OCI-LY7 (cell line): Measurements from ENCODE around the gene PCDHGA1. TPM values are rescaled to one million over a fixed set of nuclear protein-coding genes. Genes with fewer than 3 reads are reported as not detected.

Source experiments
- BruUV-seq: library from RNA; stranded (reverse); fragments of 400-500 nt; replicated peaks from 2 replicates; lab custom pipeline; 2021; lab: Mats Ljungman, UMichigan
- CTCF ChIA-PET: fragments of 300-600 bp; sonication (Branson Sonifier 250); formaldehyde crosslinking; loops from one replicate; lab custom pipeline; 2022; ENCODE audit warnings: antibody characterized with exemption; ENCODE audit not compliant: unreplicated experiment; lab: Charles Lee
- POLR2A ChIA-PET: fragments of 300-600 bp; sonication (Branson Sonifier 250); formaldehyde crosslinking; loops from one replicate; lab custom pipeline; 2022; ENCODE audit warnings: antibody characterized with exemption; lab: Charles Lee
- DNase-seq: peaks from one replicate; pipeline ENCODE4 v3.0.0-alpha.2; 2015; ENCODE audit warnings: low spot score
- H2AFZ ChIP-seq: fragments of 200-600 bp; sonication (generic), shearing (Covaris generic); 2 replicates; pipeline ENCODE4 v1.6.1; 2014; ENCODE audit warnings: mild to moderate bottlenecking, antibody characterized with exemption, low read length, moderate library complexity
- H3K27ac ChIP-seq: fragments of 200-600 bp; sonication (generic); 2 replicates; pipeline ENCODE4 v1.5.1; 2014; ENCODE audit warnings: mixed run types, low read depth, mild to moderate bottlenecking, moderate library complexity, low read length, inconsistent platforms; ENCODE audit not compliant: poor library complexity, severe bottlenecking
- H3K36me3 ChIP-seq: fragments of 200-600 bp; sonication (generic); 2 replicates; pipeline ENCODE4 v1.6.1; 2014; ENCODE audit warnings: mild to moderate bottlenecking, antibody characterized with exemption, low read length, moderate library complexity, mixed read lengths; ENCODE audit not compliant: insufficient read depth
- H3K4me1 ChIP-seq: fragments of 200-600 bp; sonication (generic); 2 replicates; pipeline ENCODE4 v1.5.1; 2014; ENCODE audit warnings: mild to moderate bottlenecking, low read length; ENCODE audit not compliant: insufficient read depth, poor library complexity, severe bottlenecking
- H3K4me2 ChIP-seq: fragments of 200-600 bp; sonication (generic); 2 replicates; pipeline ENCODE4 v1.6.1; 2014; ENCODE audit warnings: mild to moderate bottlenecking, low read length
- H3K4me3 ChIP-seq: fragments of 200-600 bp; sonication (generic); 2 replicates; pipeline ENCODE4 v1.5.1; 2014; ENCODE audit warnings: mild to moderate bottlenecking, low read depth, low read length; ENCODE audit not compliant: poor library complexity, severe bottlenecking
- H3K79me2 ChIP-seq: fragments of 200-600 bp; sonication (generic); 2 replicates; pipeline ENCODE4 v1.6.1; 2016; ENCODE audit warnings: low read depth, mild to moderate bottlenecking, low read length, moderate library complexity, mixed read lengths; ENCODE audit not compliant: insufficient read depth
- H3K9me2 ChIP-seq: fragments of 200-600 bp; sonication (generic); 2 replicates; pipeline ENCODE4 v1.6.1; 2016; ENCODE audit warnings: mild to moderate bottlenecking, low read length, mixed read lengths; ENCODE audit not compliant: insufficient read depth
- H3K9me3 ChIP-seq: fragments of 200-600 bp; sonication (generic); 2 replicates; pipeline ENCODE4 v1.6.1; 2014; ENCODE audit warnings: mild to moderate bottlenecking, mixed run types, low read length, mixed read lengths
- H4K20me1 ChIP-seq: fragments of 200-600 bp; sonication (generic); 2 replicates; pipeline ENCODE4 v1.6.1; 2014; ENCODE audit warnings: mild to moderate bottlenecking, antibody characterized with exemption, low read length, moderate library complexity, mixed read lengths; ENCODE audit not compliant: insufficient read depth
- CTCF ChIP-seq: fragments of 200-600 bp; sonication (generic); conservative IDR thresholded peaks from 2 replicates; pipeline ENCODE4 v1.5.1; 2014; ENCODE audit warnings: mild to moderate bottlenecking, antibody characterized with exemption, low read length, moderate library complexity, mixed read lengths
- EZH2phosphoT487 ChIP-seq: fragments of 200-600 bp; sonication (generic); IDR thresholded peaks from 2 replicates; pipeline ENCODE4 v1.6.1; 2018; ENCODE audit warnings: low read depth, borderline replicate concordance, mild to moderate bottlenecking, mixed run types, antibody characterized with exemption, low read length, moderate library complexity, mixed read lengths
- intact Hi-C: fragments of 100-400 bp; cut with micrococcal nuclease; formaldehyde crosslinking; loops from one replicate; pipeline ENCODE4 v1.10.0; 2022; ENCODE audit not compliant: unreplicated experiment
- total RNA-seq, 2 experiments: library from RNA; depleted of rRNA in 1 of 2; stranded (reverse); fragments of >200 nt in 1 of 2; shearing (Covaris generic) in 1 of 2; gene quantifications; 2 replicates each; pipeline ENCODE4 v1.2.3, GENCODE V29; 2014 to 2022

Gene PCDHGA1
- total RNA-seq, 2 experiments from 2014 or later, result 1.3 to 1.9 TPM

- H4K20me1 ChIP-seq, result 0 out of 2 replicates have a peak, but pooled peaks cover 6% of the 10 kb centered on the region
- no peaks in the 10 kb centered on the region for H3K9me2 ChIP-seq
- no peak for DNase-seq
- CTCF ChIA-PET, result interaction anchor here (1.3 kb wide), 1 partner anchor 10 kb away, joined by 4 read pairs; the partner anchor contains the start of gene PCDHGC3
- H3K4me3 ChIP-seq, result no peak overlapping the region
- BruUV-seq, result no TSS peak
- no peaks in the 10 kb centered on the region for H3K9me3 ChIP-seq
- peaks cover 64% of the 10 kb centered on the region for H3K36me3 ChIP-seq
- peaks cover 40% of the 10 kb centered on the region for H3K79me2 ChIP-seq
- H3K4me1 ChIP-seq, result peaks cover 51% of the 10 kb centered on the region
- H3K27ac ChIP-seq, result no peak overlapping the region
- intact Hi-C loops, result no loop called here
- H2AFZ ChIP-seq, result no peak overlapping the region
- 0 out of 2 replicates have a peak overlapping the region, but pooled peaks have one; percentile 70 for H3K4me2 ChIP-seq
- TF ChIP-seq EZH2phosphoT487 (no peak), CTCF (no peak)
- POLR2A ChIA-PET, result interaction anchor here (1.2 to 8.2 kb wide), 2 partner anchors 19 to 46 kb away, joined by 3 to 109 read pairs; no protein-coding TSS in a partner anchor
These were observed 155.8 kb downstream of the PCDHGA1 start for GRCh38 chr5:141486091-141486490.

- Histone ChIP-seq H2AFZ (no peak overlapping the region), H3K79me2 (peaks cover 30% of the 10 kb centered on the region), H3K4me2 (no peak overlapping the region), H3K4me3 (no peak overlapping the region), H3K36me3 (peaks cover 68% of the 10 kb centered on the region), H3K9me2 (no peaks in the 10 kb centered on the region), H3K27ac (no peak overlapping the region), H3K9me3 (no peaks in the 10 kb centered on the region), H4K20me1 (0 out of 2 replicates have a peak, but pooled peaks cover 6% of the 10 kb centered on the region), H3K4me1 (peaks cover 42% of the 10 kb centered on the region)
- CTCF ChIA-PET, result no interaction called here
- TF ChIP-seq CTCF (no peak), EZH2phosphoT487 (no peak)
- POLR2A ChIA-PET, result interaction anchor here (8.2 kb wide), 1 partner anchor 18 kb away, joined by 109 read pairs; no protein-coding TSS in a partner anchor
- no TSS peak for BruUV-seq
- intact Hi-C loops, result no loop called here
- no peak for DNase-seq
These were observed 156.8 kb downstream of the PCDHGA1 start for GRCh38 chr5:141487131-141487530.
